ENCODE measurements around the gene UNKL. TPM values are rescaled to one million over a fixed set of nuclear protein-coding genes. Genes with fewer than 3 reads are reported as not detected.
A peak's percentile ranks its signal among the peaks of the same experiment; 100 is the strongest.

The UNKL gene
- total and polyA plus RNA-seq, 2 donors (not counting 1 experiment from before 2014, with no cell fraction given) = 53.9 to 178 TPM

- Histone ChIP-seq H3K4me1 (ENCODE audit: control insufficient read depth in 2 of 2, insufficient read depth in 2 of 2, low read length in 2 of 2) (peaks cover 10 to 12% of the 10 kb centered on the region in 2 donors), H3K4me3 (ENCODE audit: control extremely low read depth in 1 of 5, extremely low read depth in 1 of 5, insufficient read depth in 1 of 5, low read depth in 2 of 5, low read length in 4 of 5) (no peak overlapping the region), H3K9ac (ENCODE audit: low read length) (no peak overlapping the region), H3K36me3 (replicated peaks in 1 of 2; ENCODE audit: control extremely low read depth in 1 of 2, control insufficient read depth in 1 of 2, extremely low read depth in 1 of 2, insufficient read depth in 2 of 2, low read length in 1 of 2) (peaks cover 0 to 86% of the 10 kb centered on the region in 2 experiments), H3K27ac (ENCODE audit: low read length in 2 of 2) (no peak overlapping the region), H3K4me2 (replicated peaks; ENCODE audit: low read depth, low read length, poor library complexity, severe bottlenecking) (no peak overlapping the region), H3K27me3 (replicated peaks in 1 of 4; ENCODE audit: control extremely low read depth in 1 of 4, control insufficient read depth in 3 of 4, insufficient read depth in 4 of 4, low read length in 3 of 4) (no peaks in the 10 kb centered on the region), H4K20me1 (ENCODE audit: control insufficient read depth, insufficient read depth, low read length, poor library complexity, severe bottlenecking) (peaks cover 5% of the 10 kb centered on the region), H3K9me3 (ENCODE audit: control extremely low read depth in 1 of 3, control insufficient read depth in 2 of 3, insufficient read depth in 1 of 3, low read length in 2 of 3) (no peaks in the 10 kb centered on the region), H2AFZ (ENCODE audit: insufficient read depth, low read depth, low read length, poor library complexity, severe bottlenecking) (no peak overlapping the region), H3K79me2 (ENCODE audit: control insufficient read depth, insufficient read depth, low read length) (peaks cover 25% of the 10 kb centered on the region)
- H3K9me3 Mint-ChIP-seq (ENCODE audit: insufficient read depth) = no peaks in the 10 kb centered on the region
- H3K4me1 Mint-ChIP-seq = no peaks in the 10 kb centered on the region
- no peak for ATAC-seq (ENCODE audit: low read depth)
- POLR2A ChIA-PET = no interaction called here
- H3K27ac Mint-ChIP-seq = peak overlapping the region; percentile 56
- H3K4me3 Mint-ChIP-seq = no peak overlapping the region
- CTCF ChIA-PET = no interaction called here
- intact Hi-C loops (cut with micrococcal nuclease) = no loop called here
- WGBS (ENCODE audit: insufficient coverage) = 96% methylated on average over 29 of the region's 29 CpGs
- DNase-seq = no peak
- H3K27me3 Mint-ChIP-seq = no peaks in the 10 kb centered on the region
- TF ChIP-seq CTCF (IDR thresholded peaks at IDR 0.05) = no peak
- no peak for TF ChIP-seq EZH2 (IDR thresholded peaks at IDR 0.05; ENCODE audit: borderline replicate concordance, insufficient read depth, low read depth, low read length, poor library complexity, severe bottlenecking)
These were observed 35.7 kb upstream of the UNKL start for GRCh38 chr16:1450218-1450617.

GRCh38 chr16:1449201-1449788, 34.8 kb upstream of the UNKL start:
- POLR2A ChIA-PET = no interaction called here
- Histone ChIP-seq H3K4me2 (replicated peaks; ENCODE audit: low read depth, low read length, poor library complexity, severe bottlenecking) (no peak overlapping the region), H3K27ac (ENCODE audit: low read length in 2 of 2) (no peak overlapping the region), H3K9ac (ENCODE audit: low read length) (no peak overlapping the region), H3K79me2 (ENCODE audit: control insufficient read depth, insufficient read depth, low read length) (peaks cover 16% of the 10 kb centered on the region), H3K36me3 (replicated peaks in 1 of 2; ENCODE audit: control extremely low read depth in 1 of 2, control insufficient read depth in 1 of 2, extremely low read depth in 1 of 2, insufficient read depth in 2 of 2, low read length in 1 of 2) (peaks cover 0 to 77% of the 10 kb centered on the region in 2 experiments), H4K20me1 (ENCODE audit: control insufficient read depth, insufficient read depth, low read length, poor library complexity, severe bottlenecking) (peaks cover 5% of the 10 kb centered on the region), H3K4me3 (ENCODE audit: control extremely low read depth in 1 of 5, extremely low read depth in 1 of 5, insufficient read depth in 1 of 5, low read depth in 2 of 5, low read length in 4 of 5) (no peak overlapping the region), H3K27me3 (replicated peaks in 1 of 4; ENCODE audit: control extremely low read depth in 1 of 4, control insufficient read depth in 3 of 4, insufficient read depth in 4 of 4, low read length in 3 of 4) (no peaks in the 10 kb centered on the region), H3K4me1 (ENCODE audit: control insufficient read depth in 2 of 2, insufficient read depth in 2 of 2, low read length in 2 of 2) (peaks cover 16 to 19% of the 10 kb centered on the region in 2 donors), H2AFZ (ENCODE audit: insufficient read depth, low read depth, low read length, poor library complexity, severe bottlenecking) (no peak overlapping the region), H3K9me3 (ENCODE audit: control extremely low read depth in 1 of 3, control insufficient read depth in 2 of 3, insufficient read depth in 1 of 3, low read length in 2 of 3) (no peaks in the 10 kb centered on the region)
- 97% methylated on average over 25 of the region's 25 CpGs for WGBS (ENCODE audit: insufficient coverage)
- H3K27ac Mint-ChIP-seq = no peak overlapping the region
- DNase-seq (no peak), ATAC-seq (ENCODE audit: low read depth) (no peak)
- H3K4me3 Mint-ChIP-seq = no peak overlapping the region
- H3K4me1 Mint-ChIP-seq = peaks cover 4% of the 10 kb centered on the region
- intact Hi-C loops (cut with micrococcal nuclease) = no loop called here
- no peaks in the 10 kb centered on the region for H3K9me3 Mint-ChIP-seq (ENCODE audit: insufficient read depth)
- TF ChIP-seq EZH2 (IDR thresholded peaks at IDR 0.05; ENCODE audit: borderline replicate concordance, insufficient read depth, low read depth, low read length, poor library complexity, severe bottlenecking) (no peak), CTCF (IDR thresholded peaks at IDR 0.05) (no peak)
- CTCF ChIA-PET = no interaction called here
- H3K27me3 Mint-ChIP-seq = no peaks in the 10 kb centered on the region

Data from B cell (primary cell).